Mucosa of stomach (tissue), 1 donor: ENCODE measurements around the gene SLC4A5.
A peak's percentile ranks its signal among the peaks of the same experiment; 100 is the strongest.
"Not testable (repeated sequence)": the region's sequence is repeated elsewhere in the genome, so short reads cannot be mapped to it uniquely, and the experiment has no call there.

Experiments
- H3K27me3 ChIP-seq: one replicate; pipeline ENCODE4 v1.7.0; 2013; ENCODE audit warnings: mild to moderate bottlenecking, low read length; ENCODE audit not compliant: control insufficient read depth, insufficient read depth
- H3K36me3 ChIP-seq: one replicate; pipeline ENCODE4 v1.7.0; 2013; ENCODE audit warnings: low read length; ENCODE audit not compliant: control insufficient read depth, insufficient read depth
- H3K4me1 ChIP-seq: one replicate; pipeline ENCODE4 v1.7.0; 2013; ENCODE audit warnings: mild to moderate bottlenecking, low read length; ENCODE audit not compliant: control insufficient read depth, insufficient read depth
- H3K4me3 ChIP-seq: one replicate; pipeline ENCODE4 v1.7.0; 2013; ENCODE audit warnings: low read length
- H3K9ac ChIP-seq: one replicate; pipeline ENCODE4 v1.7.0; 2013; ENCODE audit warnings: mild to moderate bottlenecking, low read length, moderate library complexity
- H3K9me3 ChIP-seq: one replicate; pipeline ENCODE4 v1.7.0; 2013; ENCODE audit warnings: mild to moderate bottlenecking, low read length, moderate library complexity; ENCODE audit not compliant: control insufficient read depth
- donor health status: Pancreatic carcinoma.

Gene SLC4A5

GRCh38 chr2:74242354-74243071 is 100.7 kb downstream of the SLC4A5 start:
- no peaks in the 10 kb centered on the region for H3K27me3 ChIP-seq
- no peaks in the 10 kb centered on the region for H3K4me1 ChIP-seq
- no peak overlapping the region for H3K4me3 ChIP-seq
- H3K9ac ChIP-seq, result no peak overlapping the region
- H3K9me3 ChIP-seq, result no peaks in the 10 kb centered on the region
- no peaks in the 10 kb centered on the region for H3K36me3 ChIP-seq

GRCh38 chr2:74239346-74239745 is 103.9 kb downstream of the SLC4A5 start:
- no peaks in the 10 kb centered on the region for H3K27me3 ChIP-seq
- H3K4me1 ChIP-seq, result no peaks in the 10 kb centered on the region
- H3K4me3 ChIP-seq, result no peak overlapping the region
- no peak overlapping the region for H3K9ac ChIP-seq
- no peaks in the 10 kb centered on the region for H3K9me3 ChIP-seq
- H3K36me3 ChIP-seq, result no peaks in the 10 kb centered on the region

DNA sequence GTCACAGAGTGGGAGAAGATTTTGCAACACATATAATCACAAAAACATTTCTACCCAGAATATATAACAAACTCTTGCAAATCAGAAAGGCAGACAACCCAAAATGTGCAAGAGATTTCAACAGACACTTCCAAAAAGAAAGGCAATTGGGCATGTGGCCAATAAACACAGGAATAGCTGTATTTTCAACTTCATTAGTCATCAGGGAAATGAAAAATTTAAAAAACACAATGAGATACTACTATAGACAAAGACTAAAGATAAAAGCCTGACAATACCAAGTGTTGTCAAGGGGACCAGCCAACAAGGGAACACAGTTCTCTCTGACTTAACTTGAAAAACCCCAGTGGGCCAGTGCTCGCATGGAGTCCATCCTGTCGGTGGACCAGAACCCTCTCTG is 104.3 kb downstream of the SLC4A5 start:
- no peaks in the 10 kb centered on the region for H3K27me3 ChIP-seq
- H3K36me3 ChIP-seq, result no peaks in the 10 kb centered on the region
- H3K4me1 ChIP-seq, result no peaks in the 10 kb centered on the region
- no peak overlapping the region for H3K4me3 ChIP-seq
- no peak overlapping the region for H3K9ac ChIP-seq
- no peaks in the 10 kb centered on the region for H3K9me3 ChIP-seq

GRCh38 chr2:74235041-74235440 is 108.2 kb downstream of the SLC4A5 start:
- Histone ChIP-seq H3K9ac (no peak overlapping the region), H3K27me3 (no peaks in the 10 kb centered on the region), H3K4me1 (no peaks in the 10 kb centered on the region), H3K9me3 (no peaks in the 10 kb centered on the region), H3K36me3 (no peaks in the 10 kb centered on the region), H3K4me3 (no peak overlapping the region)

DNA sequence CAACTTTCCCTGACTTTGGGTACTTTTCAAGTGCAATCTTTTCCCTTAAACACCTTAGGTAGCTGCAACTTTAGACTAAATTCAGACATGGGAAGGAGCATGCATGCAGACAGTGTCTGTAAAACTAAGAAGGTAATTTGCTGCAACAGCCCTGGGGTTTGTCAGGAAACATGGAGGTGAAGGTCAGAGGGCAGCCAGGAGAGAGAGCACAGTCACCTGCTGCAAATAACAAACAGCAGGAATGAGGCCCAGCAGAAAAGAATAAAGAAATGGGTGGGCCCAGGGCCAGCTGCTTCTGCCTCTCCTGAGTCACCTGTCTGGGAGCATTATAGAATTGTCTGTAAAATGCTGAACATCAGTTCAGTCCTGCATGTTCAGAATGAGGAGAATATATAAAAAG is 109.6 kb downstream of the SLC4A5 start:
- H3K4me1 ChIP-seq, result no peaks in the 10 kb centered on the region
- no peak overlapping the region for H3K9ac ChIP-seq
- no peak overlapping the region for H3K4me3 ChIP-seq

DNA sequence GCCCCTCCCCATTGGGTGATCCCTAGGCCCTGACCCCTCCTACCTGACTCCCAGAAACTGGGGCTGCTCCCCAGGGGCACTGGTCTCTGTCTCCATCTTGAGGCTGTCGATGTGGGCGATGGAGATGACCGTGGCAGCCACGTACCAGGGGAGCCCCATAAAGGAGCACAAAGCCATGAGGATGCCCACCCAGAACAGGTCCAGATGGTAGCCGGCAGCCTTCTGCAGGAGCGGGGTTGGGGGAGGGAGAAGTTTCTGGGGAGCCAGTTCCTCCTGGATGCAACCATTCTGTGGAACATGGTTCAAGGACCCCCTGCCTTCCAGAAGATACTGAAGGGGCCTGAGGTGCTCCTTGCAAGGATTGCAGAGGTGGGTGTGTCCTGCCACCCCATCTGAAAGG is 110.8 kb downstream of the SLC4A5 start:
- H3K9ac ChIP-seq, result no peak overlapping the region

More for the DNA sequence above, 109.6 kb downstream of the SLC4A5 start:
- no peaks in the 10 kb centered on the region for H3K27me3 ChIP-seq
- H3K36me3 ChIP-seq, result no peaks in the 10 kb centered on the region
- no peaks in the 10 kb centered on the region for H3K9me3 ChIP-seq

GRCh38 chr2:74229865-74230264 is 113.4 kb downstream of the SLC4A5 start:
- H3K9ac ChIP-seq, H3K4me1 ChIP-seq, H3K4me3 ChIP-seq, H3K27me3 ChIP-seq, H3K9me3 ChIP-seq, H3K36me3 ChIP-seq: not testable (repeated sequence)

More for the DNA sequence above, 110.8 kb downstream of the SLC4A5 start:
- Histone ChIP-seq H3K4me1 (no peaks in the 10 kb centered on the region), H3K27me3 (no peaks in the 10 kb centered on the region), H3K4me3 (no peak overlapping the region), H3K36me3 (no peaks in the 10 kb centered on the region), H3K9me3 (no peaks in the 10 kb centered on the region)

- Histone ChIP-seq H3K4me3 (no peak overlapping the region), H3K4me1 (no peaks in the 10 kb centered on the region), H3K36me3 (no peaks in the 10 kb centered on the region), H3K27me3 (no peaks in the 10 kb centered on the region), H3K9ac (no peak overlapping the region), H3K9me3 (no peaks in the 10 kb centered on the region)
Observed at GRCh38 chr2:74228772-74229171, 114.4 kb downstream of the SLC4A5 start.

DNA sequence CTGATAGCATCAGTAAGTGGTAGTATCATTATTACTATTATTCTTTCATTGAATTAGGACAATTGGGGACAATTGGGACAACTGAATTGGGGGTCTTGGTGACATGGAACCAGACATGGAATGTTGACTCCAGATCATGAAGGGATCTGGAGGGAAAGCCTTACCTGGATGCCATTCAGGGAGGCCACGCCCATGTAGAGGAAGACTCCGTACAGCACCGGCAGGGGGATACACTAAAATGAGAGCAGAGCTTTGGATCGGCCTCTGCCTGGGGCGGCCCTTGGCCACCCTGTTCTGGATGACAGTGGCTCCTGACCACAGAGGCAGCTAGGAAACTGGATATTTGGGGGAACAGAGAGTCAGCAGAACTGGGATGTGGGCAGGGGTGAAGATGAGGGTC is 115.6 kb downstream of the SLC4A5 start:
- Histone ChIP-seq H3K4me1 (no peaks in the 10 kb centered on the region), H3K9me3 (no peaks in the 10 kb centered on the region), H3K36me3 (no peaks in the 10 kb centered on the region), H3K9ac (no peak overlapping the region), H3K4me3 (no peak overlapping the region), H3K27me3 (no peaks in the 10 kb centered on the region)

DNA sequence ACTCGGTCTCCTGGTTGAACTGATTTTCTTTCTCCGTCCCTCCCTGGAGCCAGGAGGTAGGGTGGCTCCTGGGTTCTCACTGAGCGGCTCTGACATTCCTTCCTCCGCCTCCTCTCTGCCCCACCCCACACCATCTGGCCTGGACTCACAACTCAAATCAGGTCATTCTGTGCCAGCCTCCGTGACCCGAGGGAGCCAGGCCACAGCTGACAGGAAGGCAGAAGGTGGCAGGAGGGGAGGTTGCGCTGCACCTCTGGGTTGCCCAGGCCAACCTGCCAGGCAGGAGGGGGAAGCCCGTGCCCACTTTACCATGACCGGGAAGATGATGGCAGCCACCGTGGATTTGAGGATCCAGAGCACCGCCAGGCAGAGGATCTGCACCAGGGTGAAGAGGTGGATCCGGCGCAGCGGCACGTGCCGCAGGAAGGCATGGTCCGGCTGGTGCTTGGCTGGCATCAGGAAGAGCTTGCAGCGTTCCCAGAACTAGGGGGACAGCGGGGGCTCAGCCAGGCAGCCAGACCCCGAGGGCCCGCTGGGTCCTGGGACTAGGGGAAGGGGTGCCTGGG is 116.5 kb downstream of the SLC4A5 start:
- Histone ChIP-seq H3K36me3 (no peaks in the 10 kb centered on the region), H3K9me3 (no peaks in the 10 kb centered on the region), H3K4me3 (no peak overlapping the region), H3K9ac (peak overlapping the region; percentile 1), H3K27me3 (no peaks in the 10 kb centered on the region), H3K4me1 (no peaks in the 10 kb centered on the region)

GRCh38 chr2:74225698-74226459 is 117.3 kb downstream of the SLC4A5 start:
- H3K27me3 ChIP-seq, result no peaks in the 10 kb centered on the region
- no peak overlapping the region for H3K4me3 ChIP-seq
- no peaks in the 10 kb centered on the region for H3K4me1 ChIP-seq
- no peak overlapping the region for H3K9ac ChIP-seq
- no peaks in the 10 kb centered on the region for H3K9me3 ChIP-seq
- no peaks in the 10 kb centered on the region for H3K36me3 ChIP-seq
